HCT116 (cell line): ENCODE measurements around the gene SH3BP5L. TPM values are rescaled to one million over a fixed set of nuclear protein-coding genes. Genes with fewer than 3 reads are reported as not detected.
A peak's percentile ranks its signal among the peaks of the same experiment; 100 is the strongest.

Experiments
- ATAC-seq: fragments of 200-7000 bp; cut with Tn5 transposase; 2 replicates; pipeline ENCODE4 v1.9.1; 2020; ENCODE audit warnings: mild to moderate bottlenecking, moderate library complexity
- BruUV-seq: library from RNA; stranded (reverse); fragments of 400-500 nt; replicated peaks from 2 replicates; lab custom pipeline; 2021; lab: Mats Ljungman, UMichigan
- CTCF ChIA-PET: fragments of 300-600 bp; sonication (Branson Sonifier 250); formaldehyde crosslinking; loops from one replicate; lab custom pipeline; 2021; ENCODE audit warnings: antibody characterized with exemption; lab: Charles Lee
- POLR2A ChIA-PET: fragments of 300-600, 350-600 bp; sonication (Branson Sonifier 250); formaldehyde crosslinking; loops from one replicate; lab custom pipeline; 2021; ENCODE audit warnings: antibody characterized with exemption; lab: Charles Lee
- RAD21 ChIA-PET, 2 experiments: fragments of 300-600 bp; sonication (Branson Sonifier 250); formaldehyde crosslinking; loops; one replicate each; lab custom pipeline; 2023; ENCODE audit warnings: low total read pairs in 2 of 2; ENCODE audit not compliant: uncharacterized antibody in 2 of 2, unreplicated experiment in 2 of 2, low non-redundant PET in 1 of 2; lab: Charles Lee
- DNase-seq: peaks from one replicate; pipeline ENCODE4 v3.0.0-alpha.2; 2010; ENCODE audit warnings: low read depth, low spot score
- H2AFZ ChIP-seq: fragments of 200-600 bp; shearing (Covaris generic), sonication (generic); 2 replicates; pipeline ENCODE4 v1.6.1; 2017; ENCODE audit warnings: low read depth, mixed run types, mixed read lengths, antibody characterized with exemption, low read length; ENCODE audit not compliant: poor library complexity, severe bottlenecking
- H3K27ac ChIP-seq: 2 replicates; pipeline ENCODE4 v1.5.1; 2012; ENCODE audit warnings: low read depth, low read length
- H3K27me3 ChIP-seq: fragments of 200-600 bp; sonication (generic); 2 replicates; pipeline ENCODE4 v1.6.1; 2016; ENCODE audit warnings: mixed run types, low read length, mixed read lengths; ENCODE audit not compliant: insufficient read depth
- H3K36me3 ChIP-seq, 2 experiments: fragments of 200-500 bp in 1 of 2; fragments of 200-600 bp in 1 of 2; sonication (Bioruptor generic) in 1 of 2; sonication (generic) in 1 of 2; 2 replicates each; pipeline versions ENCODE4 v1.5.1 to v1.6.1; 2014 to 2016; ENCODE audit warnings: low read length in 2 of 2, inconsistent platforms in 1 of 2, mixed read lengths in 1 of 2, mixed run types in 1 of 2; ENCODE audit not compliant: insufficient read depth in 2 of 2, control insufficient read depth in 1 of 2
- H3K4me1 ChIP-seq, 2 experiments: fragments of 200-600 bp in 1 of 2; sonication (generic) in 1 of 2; 2 replicates each; pipeline versions ENCODE4 v1.5.1 to v1.6.1; 2012 to 2017; ENCODE audit warnings: low read length in 2 of 2, inconsistent platforms in 1 of 2, mild to moderate bottlenecking in 1 of 2, mixed read lengths in 1 of 2, mixed run types in 1 of 2, moderate library complexity in 1 of 2; ENCODE audit not compliant: insufficient read depth in 2 of 2, control insufficient read depth in 1 of 2
- H3K4me2 ChIP-seq: fragments of 200-600 bp; sonication (generic); 2 replicates; pipeline ENCODE4 v1.6.1; 2017; ENCODE audit warnings: mixed run types, low read length, mixed read lengths
- H3K4me3 ChIP-seq, 2 experiments: fragments of 200-600 bp in 1 of 2; sonication (generic) in 1 of 2; replicated peaks in 1 of 2; 2 replicates each; pipeline ENCODE4 v1.5.1; 2011 to 2016; ENCODE audit warnings: low read length in 2 of 2, control low read depth in 1 of 2, low read depth in 1 of 2, mild to moderate bottlenecking in 1 of 2, mixed read lengths in 1 of 2, mixed run types in 1 of 2
- H3K79me2 ChIP-seq: fragments of 200-600 bp; sonication (generic); 2 replicates; pipeline ENCODE4 v1.6.1; 2017; ENCODE audit warnings: mild to moderate bottlenecking, mixed run types, low read length, moderate library complexity, mixed read lengths; ENCODE audit not compliant: insufficient read depth
- H3K9ac ChIP-seq: fragments of 200-600 bp; sonication (generic); 2 replicates; pipeline ENCODE4 v1.6.1; 2016; ENCODE audit warnings: low read length, mixed read lengths
- H3K9me2 ChIP-seq: fragments of 200-600 bp; sonication (generic), shearing (Covaris generic); 2 replicates; pipeline ENCODE4 v1.6.1; 2017; ENCODE audit warnings: mixed run types, mild to moderate bottlenecking, moderate library complexity; ENCODE audit not compliant: insufficient read depth
- H3K9me3 ChIP-seq, 2 experiments: fragments of 200-500 bp in 1 of 2; fragments of 200-600 bp in 1 of 2; sonication (Bioruptor generic) in 1 of 2; sonication (generic) in 1 of 2; 2 replicates each; pipeline ENCODE4 v1.6.1; 2014 to 2017; ENCODE audit warnings: low read length in 2 of 2, mixed read lengths in 2 of 2, inconsistent platforms in 1 of 2, low read depth in 1 of 2, mild to moderate bottlenecking in 1 of 2, mixed run types in 1 of 2, moderate library complexity in 1 of 2; ENCODE audit not compliant: control insufficient read depth in 1 of 2, insufficient read depth in 1 of 2
- H4K20me1 ChIP-seq: fragments of 200-600 bp; sonication (generic), shearing (Covaris generic); 2 replicates; pipeline ENCODE4 v1.6.1; 2017; ENCODE audit warnings: mixed run types, mild to moderate bottlenecking, moderate library complexity; ENCODE audit not compliant: insufficient read depth
- EGR1 ChIP-seq: IDR thresholded peaks from 2 replicates; pipeline ENCODE4 v1.6.1; 2012; ENCODE audit warnings: low read depth
- EZH2phosphoT487 ChIP-seq: fragments of 200-600 bp; IDR thresholded peaks from 2 replicates; pipeline ENCODE4 v1.6.1; 2018; ENCODE audit warnings: antibody characterized with exemption, borderline replicate concordance
- MAX ChIP-seq: IDR thresholded peaks from 2 replicates; pipeline ENCODE4 v1.6.1; 2012
- SIN3A ChIP-seq: IDR thresholded peaks from 2 replicates; pipeline ENCODE4 v1.6.1; 2012; ENCODE audit warnings: low read depth
- SRF ChIP-seq: IDR thresholded peaks from 2 replicates; pipeline ENCODE4 v1.6.1; 2012; ENCODE audit warnings: low read depth
- TCF7L2 ChIP-seq: IDR thresholded peaks from 2 replicates; pipeline ENCODE4 v1.7.0; 2011; ENCODE audit warnings: borderline replicate concordance, inconsistent platforms; ENCODE audit not compliant: insufficient read depth, insufficient read length; ENCODE audit errors: extremely low read depth
- ZFX ChIP-seq: fragments of 450-650 bp; IDR thresholded peaks from 2 replicates; pipeline ENCODE4 v1.6.1; 2017
- ZNF274 ChIP-seq: fragments of 200-500 bp; sonication (Bioruptor generic); IDR thresholded peaks from 2 replicates; pipeline ENCODE4 v1.6.1; 2014; ENCODE audit warnings: mild to moderate bottlenecking, low read depth, low read length, inconsistent platforms
- intact Hi-C: fragments of 100-400 bp; cut with micrococcal nuclease; formaldehyde crosslinking; loops from 2 replicates; pipeline ENCODE4 v1.10.0; 2022
- total RNA-seq: library from RNA; stranded (reverse); gene quantifications from one replicate; pipeline ENCODE4 v1.2.1, GENCODE V29; 2021; ENCODE audit not compliant: unreplicated experiment

The SH3BP5L gene
- total RNA-seq, 1 experiment from 2014 or later = 22.3 TPM

- no peak overlapping the region for H3K4me3 ChIP-seq
- peaks cover 10 to 25% of the 10 kb centered on the region in 2 experiments for H3K4me1 ChIP-seq
- no peaks in the 10 kb centered on the region for H3K9me2 ChIP-seq
- no peak for DNase-seq
- peak overlapping the region; percentile 96 for H3K4me2 ChIP-seq
- ChIA-PET POLR2A (interaction anchor here (2.2 kb wide), 1 partner anchor 13 kb away, joined by 11 read pairs; the partner anchor contains the start of gene ZNF692), CTCF (interaction anchor here (1.4 to 2.1 kb wide), 2 partner anchors 13 to 33 kb away, joined by 6 to 18 read pairs; partner anchors contain the start of genes ZNF672 and ZNF692), RAD21 (no interaction called here)
- H3K9me3 ChIP-seq = no peaks in the 10 kb centered on the region
- H3K27ac ChIP-seq = peak overlapping the region; percentile 74; the same call in 1 of the 2 replicates
- H2AFZ ChIP-seq = peak overlapping the region; percentile 86
- BruUV-seq = no TSS peak
- no peaks in the 10 kb centered on the region for H3K79me2 ChIP-seq
- H4K20me1 ChIP-seq = no peaks in the 10 kb centered on the region
- H3K27me3 ChIP-seq = no peaks in the 10 kb centered on the region
- no peak for TF ChIP-seq TCF7L2
- TF ChIP-seq MAX = no peak
- peak; percentile 41; the same call in 1 of the 2 replicates for TF ChIP-seq ZFX
- no peak for TF ChIP-seq SRF
- TF ChIP-seq EGR1 = no peak
- no peak for TF ChIP-seq SIN3A
- no peak for TF ChIP-seq ZNF274
- no peak for TF ChIP-seq EZH2phosphoT487
- intact Hi-C loops = no loop called here
- no peaks in the 10 kb centered on the region for H3K36me3 ChIP-seq
- ATAC-seq = no peak
- H3K9ac ChIP-seq = 0 out of 2 replicates have a peak overlapping the region, but pooled peaks have one; percentile 20
Observed at GRCh38 chr1:248871837-248872401, 46.2 kb upstream of the SH3BP5L start.
